A673 (cell line): ENCODE data around the gene GRAMD1A.

ENCODE experiments used
- EZH2 ChIP-seq: fragments of 200-600 bp; sonication (generic); IDR thresholded peaks from 2 replicates; pipeline ENCODE4 v1.6.1; 2017; ENCODE audit warnings: borderline replicate concordance, low read depth, mild to moderate bottlenecking, mixed read lengths, antibody characterized with exemption, low read length; ENCODE audit not compliant: poor library complexity, severe bottlenecking
- TF ChIP-seq, protein P1 (sequence below): fragments of 300-800, 200-600 bp; sonication (generic); conservative IDR thresholded peaks from 2 replicates; pipeline ENCODE4 v1.5.1; 2017; ENCODE audit warnings: low read depth, mild to moderate bottlenecking, antibody characterized with exemption, low read length, moderate library complexity, mixed read lengths

GRCh38 chr19:35022460-35022859 is 22.3 kb downstream of the GRAMD1A start:
- TF ChIP-seq, protein P1, sequence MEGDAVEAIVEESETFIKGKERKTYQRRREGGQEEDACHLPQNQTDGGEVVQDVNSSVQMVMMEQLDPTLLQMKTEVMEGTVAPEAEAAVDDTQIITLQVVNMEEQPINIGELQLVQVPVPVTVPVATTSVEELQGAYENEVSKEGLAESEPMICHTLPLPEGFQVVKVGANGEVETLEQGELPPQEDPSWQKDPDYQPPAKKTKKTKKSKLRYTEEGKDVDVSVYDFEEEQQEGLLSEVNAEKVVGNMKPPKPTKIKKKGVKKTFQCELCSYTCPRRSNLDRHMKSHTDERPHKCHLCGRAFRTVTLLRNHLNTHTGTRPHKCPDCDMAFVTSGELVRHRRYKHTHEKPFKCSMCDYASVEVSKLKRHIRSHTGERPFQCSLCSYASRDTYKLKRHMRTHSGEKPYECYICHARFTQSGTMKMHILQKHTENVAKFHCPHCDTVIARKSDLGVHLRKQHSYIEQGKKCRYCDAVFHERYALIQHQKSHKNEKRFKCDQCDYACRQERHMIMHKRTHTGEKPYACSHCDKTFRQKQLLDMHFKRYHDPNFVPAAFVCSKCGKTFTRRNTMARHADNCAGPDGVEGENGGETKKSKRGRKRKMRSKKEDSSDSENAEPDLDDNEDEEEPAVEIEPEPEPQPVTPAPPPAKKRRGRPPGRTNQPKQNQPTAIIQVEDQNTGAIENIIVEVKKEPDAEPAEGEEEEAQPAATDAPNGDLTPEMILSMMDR: no peak
- TF ChIP-seq EZH2: no peak
